Progenitor cell of endocrine pancreas (in vitro differentiated cells): ENCODE results near the gene THRA. TPM values are rescaled to one million over a fixed set of nuclear protein-coding genes. Genes with fewer than 3 reads are reported as not detected.
"Not testable (repeated sequence)": the region's sequence is repeated elsewhere in the genome, so short reads cannot be mapped to it uniquely, and the experiment has no call there.

ENCODE experiments used
- DNase-seq: peaks from one replicate; pipeline ENCODE4 v3.0.0; 2021; ENCODE audit warnings: low spot score; ENCODE audit not compliant: unreplicated experiment
- H3K27ac Mint-ChIP-seq: 2 replicates; pipeline ENCODE4 v1.8.0; 2021; ENCODE audit warnings: mild to moderate bottlenecking, moderate library complexity, mixed read lengths
- H3K27me3 Mint-ChIP-seq: 2 replicates; pipeline ENCODE4 v1.8.0; 2021; ENCODE audit warnings: mixed read lengths
- H3K36me3 Mint-ChIP-seq: 2 replicates; pipeline ENCODE4 v1.8.0; 2022; ENCODE audit warnings: mixed read lengths; ENCODE audit not compliant: insufficient read depth
- H3K4me1 Mint-ChIP-seq: 2 replicates; pipeline ENCODE4 v1.8.0; 2021; ENCODE audit warnings: low read depth, mixed read lengths
- H3K4me3 Mint-ChIP-seq: 2 replicates; pipeline ENCODE4 v1.8.0; 2021; ENCODE audit warnings: low read depth, mild to moderate bottlenecking, moderate library complexity, mixed read lengths
- H3K9me3 Mint-ChIP-seq: 2 replicates; pipeline ENCODE4 v1.8.0; 2021; ENCODE audit warnings: low read depth, mixed read lengths
- microRNA-seq: library from miRNA; unstranded; fragments of <30 nt; microRNA quantifications from one replicate; pipeline ENCODE4 v1.1.0, GENCODE V29; 2020; ENCODE audit warnings: borderline number of aligned reads; ENCODE audit not compliant: unreplicated experiment
- total RNA-seq: library from RNA; stranded (reverse); gene quantifications from 2 replicates; pipeline ENCODE4 v1.2.1, GENCODE V29; 2021
- TF ChIP-seq, protein P1 (sequence below): fragments of 200-600 bp; sonication (generic); IDR thresholded peaks from one replicate; pipeline ENCODE4 v1.5.0; 2021; ENCODE audit warnings: antibody characterized with exemption, mild to moderate bottlenecking; ENCODE audit not compliant: unreplicated experiment

THRA gene
- total RNA-seq, 1 donor from 2014 or later: 25.0 TPM

DNA sequence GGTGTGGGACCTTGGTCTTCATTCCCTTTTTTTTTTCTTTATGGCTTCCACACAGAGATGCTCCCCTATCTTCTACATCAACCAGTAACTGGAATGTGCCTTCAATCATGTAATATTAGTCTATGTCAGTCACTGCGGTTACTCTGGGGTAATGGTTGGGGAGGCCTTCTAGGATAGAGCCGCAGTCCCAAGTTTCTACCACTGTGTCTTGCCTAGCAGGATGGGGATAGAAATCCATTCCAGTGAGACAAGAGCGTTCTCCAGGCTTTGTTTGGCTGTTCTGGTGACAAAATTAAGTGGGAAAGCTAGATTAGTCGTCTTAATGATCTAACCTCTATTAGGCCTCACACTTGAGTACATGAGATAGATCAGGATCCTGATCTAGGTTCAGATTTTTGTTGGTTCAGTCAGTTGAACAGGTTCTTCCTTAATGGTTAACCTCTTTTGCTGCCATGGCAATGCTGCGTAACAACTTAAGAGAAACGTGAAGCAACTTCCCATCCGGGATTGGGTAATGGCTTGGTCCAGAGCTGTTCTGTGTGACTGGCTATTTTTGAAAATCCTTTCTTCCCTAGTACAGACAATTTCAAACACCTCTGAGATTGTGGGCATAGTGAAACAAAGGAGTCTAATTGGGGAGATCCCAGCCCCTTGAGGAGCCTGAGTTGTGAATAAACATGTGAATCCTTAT is 67.7 kb downstream of the THRA start:
- Mint-ChIP-seq H3K27me3 (no peaks in the 10 kb centered on the region), H3K27ac (no peak overlapping the region), H3K9me3 (no peaks in the 10 kb centered on the region), H3K36me3 (peaks cover 51% of the 10 kb centered on the region), H3K4me1 (peaks cover 10% of the 10 kb centered on the region), H3K4me3 (no peak overlapping the region)
- no peak for DNase-seq
- TF ChIP-seq, protein P1, sequence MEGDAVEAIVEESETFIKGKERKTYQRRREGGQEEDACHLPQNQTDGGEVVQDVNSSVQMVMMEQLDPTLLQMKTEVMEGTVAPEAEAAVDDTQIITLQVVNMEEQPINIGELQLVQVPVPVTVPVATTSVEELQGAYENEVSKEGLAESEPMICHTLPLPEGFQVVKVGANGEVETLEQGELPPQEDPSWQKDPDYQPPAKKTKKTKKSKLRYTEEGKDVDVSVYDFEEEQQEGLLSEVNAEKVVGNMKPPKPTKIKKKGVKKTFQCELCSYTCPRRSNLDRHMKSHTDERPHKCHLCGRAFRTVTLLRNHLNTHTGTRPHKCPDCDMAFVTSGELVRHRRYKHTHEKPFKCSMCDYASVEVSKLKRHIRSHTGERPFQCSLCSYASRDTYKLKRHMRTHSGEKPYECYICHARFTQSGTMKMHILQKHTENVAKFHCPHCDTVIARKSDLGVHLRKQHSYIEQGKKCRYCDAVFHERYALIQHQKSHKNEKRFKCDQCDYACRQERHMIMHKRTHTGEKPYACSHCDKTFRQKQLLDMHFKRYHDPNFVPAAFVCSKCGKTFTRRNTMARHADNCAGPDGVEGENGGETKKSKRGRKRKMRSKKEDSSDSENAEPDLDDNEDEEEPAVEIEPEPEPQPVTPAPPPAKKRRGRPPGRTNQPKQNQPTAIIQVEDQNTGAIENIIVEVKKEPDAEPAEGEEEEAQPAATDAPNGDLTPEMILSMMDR: no peak

DNA sequence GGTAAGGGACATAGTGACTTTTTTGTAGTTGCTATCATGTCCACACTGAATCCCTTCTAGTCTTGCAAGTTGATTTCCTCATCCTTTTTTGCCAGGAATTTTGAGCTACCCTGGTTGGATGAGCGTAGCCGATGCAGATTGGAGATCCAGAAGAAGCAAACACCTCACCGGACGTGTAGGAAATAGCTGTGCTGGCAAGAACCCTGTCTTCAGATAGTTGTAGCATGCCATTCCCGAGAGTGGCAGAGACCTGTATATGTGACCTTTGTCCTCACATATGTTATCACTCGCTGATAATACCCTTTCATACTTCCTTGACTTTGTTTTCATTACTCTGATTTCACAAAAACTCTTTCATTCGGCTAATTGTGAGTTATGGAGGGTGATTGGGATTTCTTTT is 71.4 kb downstream of the THRA start:
- no peaks in the 10 kb centered on the region for H3K9me3 Mint-ChIP-seq
- no peak overlapping the region for H3K4me3 Mint-ChIP-seq
- H3K36me3 Mint-ChIP-seq: peaks cover 48% of the 10 kb centered on the region
- H3K4me1 Mint-ChIP-seq: peaks cover 10% of the 10 kb centered on the region
- no peaks in the 10 kb centered on the region for H3K27me3 Mint-ChIP-seq
- DNase-seq: no peak
- peak overlapping the region; percentile 75 for H3K27ac Mint-ChIP-seq
- TF ChIP-seq, protein P1: no peak

DNA sequence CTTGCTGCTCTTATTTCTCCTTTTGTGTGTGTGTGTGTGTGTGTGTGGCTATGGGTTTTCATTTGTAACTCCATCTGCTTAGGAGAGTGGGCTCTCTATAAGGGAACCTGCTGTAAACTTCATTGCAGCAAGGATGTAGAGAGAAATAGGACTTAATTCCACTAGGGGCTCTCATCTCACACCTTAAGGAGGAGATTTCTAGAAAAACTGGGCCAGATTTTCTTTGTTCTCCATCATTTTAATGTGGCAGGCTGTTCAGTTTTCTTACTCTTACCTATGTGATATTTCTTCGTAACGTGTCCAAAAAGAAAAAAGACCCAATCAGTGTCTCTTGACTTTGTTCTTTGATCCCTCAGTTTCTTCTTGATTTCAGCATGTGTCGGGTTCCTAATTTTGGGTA is 73.1 kb downstream of the THRA start:
- Mint-ChIP-seq H3K9me3 (no peaks in the 10 kb centered on the region), H3K4me3 (no peak overlapping the region), H3K36me3 (peaks cover 33% of the 10 kb centered on the region), H3K4me1 (peaks cover 15% of the 10 kb centered on the region), H3K27ac (peak overlapping the region; percentile 88), H3K27me3 (no peaks in the 10 kb centered on the region)
- no peak for DNase-seq
- TF ChIP-seq, protein P1: no peak

DNA sequence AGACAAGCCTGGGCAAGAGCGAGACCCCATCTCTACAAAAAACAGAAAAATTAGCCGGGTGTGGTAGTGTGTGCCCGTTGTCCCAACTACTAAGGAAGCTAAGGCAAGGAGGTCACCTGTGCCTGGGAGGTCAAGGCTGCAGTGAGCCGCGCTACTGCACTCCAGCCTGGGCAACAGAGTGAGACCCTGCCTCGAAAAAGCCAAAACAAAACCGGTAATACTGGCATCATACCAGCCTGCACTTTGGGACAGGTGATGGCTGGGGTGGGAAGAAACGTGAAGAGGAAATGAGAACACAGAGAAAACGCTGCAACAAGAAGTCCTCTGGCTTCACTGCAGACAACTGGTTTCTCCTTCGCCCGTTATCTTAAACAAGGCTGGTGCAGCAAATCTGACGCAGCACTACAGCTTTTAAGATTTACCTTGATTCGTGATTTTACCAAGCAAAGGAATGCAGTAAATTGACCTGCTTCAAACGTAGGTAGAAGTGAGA is 76.8 kb downstream of the THRA start:
- TF ChIP-seq, protein P1: no peak
- no peak for DNase-seq
- Mint-ChIP-seq H3K27ac (peak overlapping the region; percentile 98), H3K27me3 (no peaks in the 10 kb centered on the region), H3K36me3 (peaks cover 21% of the 10 kb centered on the region), H3K4me3 (peak overlapping the region; percentile 93), H3K9me3 (no peaks in the 10 kb centered on the region), H3K4me1 (peaks cover 14% of the 10 kb centered on the region)

DNA sequence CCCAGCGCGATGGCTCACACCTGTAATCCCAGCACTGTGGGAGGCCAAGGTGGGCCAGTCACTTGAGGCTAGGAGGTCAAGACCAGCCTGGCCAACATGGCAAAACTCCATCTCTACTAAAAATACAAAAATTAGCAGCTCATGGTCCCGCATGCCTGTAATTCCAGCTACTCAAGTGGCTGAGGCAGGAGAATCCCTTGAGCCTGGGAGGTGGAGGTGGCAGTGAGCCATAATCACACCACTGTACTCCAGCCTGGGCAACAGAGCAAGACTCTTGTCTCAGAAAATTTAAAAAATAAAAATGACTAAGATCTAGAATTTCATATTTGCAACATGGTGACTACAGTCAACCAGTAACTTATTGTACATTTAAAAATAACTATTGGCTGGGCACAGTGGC is 80.4 kb downstream of the THRA start:
- H3K36me3 Mint-ChIP-seq: peaks cover 21% of the 10 kb centered on the region
- not testable (repeated sequence) for DNase-seq, H3K27ac Mint-ChIP-seq, H3K27me3 Mint-ChIP-seq, H3K4me3 Mint-ChIP-seq, H3K9me3 Mint-ChIP-seq
- H3K4me1 Mint-ChIP-seq: peaks cover 13% of the 10 kb centered on the region

Small RNA genes lying within 50 kb of the gene (microRNA-seq; reads per million reads assigned to microRNA genes)
- gene MIR6884: not detected

Other genes with a start within 250 kb of the THRA start
- gene IKZF3, start 198.7 kb upstream of the THRA start, total RNA-seq: not detected in 2 replicates
- not detected in 2 replicates for gene ZPBP2, start 194.8 kb upstream of the THRA start, total RNA-seq
- 25.7 and 25.9 TPM in 2 replicates for gene GSDMB, start 144.3 kb upstream of the THRA start, total RNA-seq
- 80.4 and 87.6 TPM in 2 replicates for gene ORMDL3, start 135.4 kb upstream of the THRA start, total RNA-seq
- gene LRRC3C, start 135.2 kb upstream of the THRA start, total RNA-seq: not detected in 2 replicates
- gene GSDMA, start 100.0 kb upstream of the THRA start, total RNA-seq: not detected in 2 replicates
- gene PSMD3, start 82.2 kb upstream of the THRA start, total RNA-seq: 117 and 119 TPM in 2 replicates
- not detected in 2 replicates for gene CSF3, start 47.5 kb upstream of the THRA start, total RNA-seq
- gene MED24, start 8.6 kb upstream of the THRA start, total RNA-seq: 143 and 161 TPM in 2 replicates
- gene NR1D1, start 37.6 kb downstream of the THRA start, total RNA-seq: 2.4 and 2.6 TPM in 2 replicates
- 137 and 143 TPM in 2 replicates for gene MSL1, start 59.0 kb downstream of the THRA start, total RNA-seq
- 121 and 122 TPM in 2 replicates for gene CASC3, start 77.6 kb downstream of the THRA start, total RNA-seq
- 17.0 and 18.3 TPM in 2 replicates for gene RAPGEFL1, start 114.5 kb downstream of the THRA start, total RNA-seq
- 37.5 and 38.2 TPM in 2 replicates for gene WIPF2, start 156.3 kb downstream of the THRA start, total RNA-seq
- 35.7 and 38.5 TPM in 2 replicates for gene CDC6, start 224.9 kb downstream of the THRA start, total RNA-seq
- 50.8 and 51.3 TPM in 2 replicates for gene RARA, start 246.2 kb downstream of the THRA start, total RNA-seq